Measurements from ENCODE around the gene ANO4. TPM values are rescaled to one million over a fixed set of nuclear protein-coding genes. Genes with fewer than 3 reads are reported as not detected.

Gene ANO4
- total RNA-seq, 1 experiment from 2014 or later = 5.7 TPM

DNA sequence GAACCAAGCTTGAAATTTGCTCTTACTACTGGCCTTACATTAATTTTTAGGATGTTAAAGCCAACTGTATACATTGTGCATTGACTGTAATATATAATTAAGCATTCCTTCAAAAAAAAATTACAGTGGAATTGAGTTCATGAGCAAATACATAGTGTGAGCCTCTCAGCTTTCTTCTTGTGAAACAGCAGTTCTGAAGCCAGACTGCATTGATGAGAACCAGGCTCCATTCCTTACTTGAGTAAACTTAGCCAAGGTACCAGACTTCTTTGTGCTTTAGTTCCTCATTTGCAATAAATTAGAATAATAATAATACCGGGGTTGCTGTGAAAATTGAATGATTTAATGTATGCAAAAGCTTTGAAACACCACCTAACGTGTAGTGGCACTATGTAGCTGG lies 169.5 kb downstream of the ANO4 start:
- Mint-ChIP-seq H3K4me1 (peaks cover 27 to 40% of the 10 kb centered on the region in 2 experiments), H3K36me3 (ENCODE audit: insufficient read depth in 1 of 3, low read depth in 3 of 3) (no peaks in the 10 kb centered on the region; a peak in 1 of 7 replicates), H3K27ac (no peak overlapping the region; a peak in 1 of 7 replicates), H3K27me3 (ENCODE audit: low read depth) (no peaks in the 10 kb centered on the region), H3K4me3 (no peak overlapping the region), H3K9me3 (no peaks in the 10 kb centered on the region)
- Histone ChIP-seq H3K27ac (ENCODE audit: insufficient read length, low read depth, low read length) (no peak overlapping the region), H4K8ac (replicated peaks; ENCODE audit: insufficient read length, low read depth, low read length) (no peak overlapping the region), H2BK12ac (ENCODE audit: insufficient read length, low read depth, low read length) (no peak overlapping the region), H3T11ph (ENCODE audit: low read length) (no peak overlapping the region), H2BK120ac (ENCODE audit: low read depth, low read length, poor library complexity, severe bottlenecking) (no peak overlapping the region), H2AK5ac (ENCODE audit: insufficient read length, low read length) (no peak overlapping the region), H2BK15ac (ENCODE audit: low read depth, low read length) (no peak overlapping the region), H3K4me1 (ENCODE audit: insufficient read depth, low read length) (peaks cover 4% of the 10 kb centered on the region; the same call in 1 of the 2 replicates), H4K91ac (ENCODE audit: insufficient read length, low read depth, low read length) (no peak overlapping the region), H4K5ac (ENCODE audit: insufficient read length, low read depth, low read length) (no peak overlapping the region), H2AFZ (ENCODE audit: low read length) (no peak overlapping the region), H3K79me1 (ENCODE audit: insufficient read depth, low read depth, low read length, poor library complexity, severe bottlenecking) (no peaks in the 10 kb centered on the region), H3K23me2 (ENCODE audit: insufficient read length, low read depth, low read length, poor library complexity, severe bottlenecking) (no peaks in the 10 kb centered on the region), H3K23ac (ENCODE audit: insufficient read length, low read depth, low read length) (no peak overlapping the region), H4K20me1 (ENCODE audit: control insufficient read depth, insufficient read depth, insufficient read length) (no peaks in the 10 kb centered on the region), H3K27me3 (ENCODE audit: insufficient read depth, low read length) (no peaks in the 10 kb centered on the region), H3K79me2 (ENCODE audit: insufficient read depth, low read length) (no peaks in the 10 kb centered on the region), H3K9me3 (ENCODE audit: control insufficient read depth, low read depth, low read length) (no peaks in the 10 kb centered on the region), H3K56ac (ENCODE audit: insufficient read length, low read depth, low read length) (no peak overlapping the region), H3K14ac (ENCODE audit: insufficient read depth, low read length) (no peak overlapping the region), H2BK5ac (ENCODE audit: insufficient read length, low read length) (no peak overlapping the region), H3K18ac (ENCODE audit: insufficient read length, low read depth, low read length) (no peak overlapping the region), H3K9ac (ENCODE audit: extremely low read depth, insufficient read length, low read length) (no peak overlapping the region), H3K4me2 (ENCODE audit: insufficient read depth, insufficient read length, low read length) (no peak overlapping the region), H2BK20ac (ENCODE audit: low read depth, low read length, poor library complexity, severe bottlenecking) (no peak overlapping the region), H3K4ac (ENCODE audit: low read depth, low read length) (no peak overlapping the region)
- no CpG with 5 or more reads among the region's 2 CpGs for WGBS (ENCODE audit: extremely low coverage, insufficient read length, low lambda C conversion rate)
- TF ChIP-seq, protein P1, sequence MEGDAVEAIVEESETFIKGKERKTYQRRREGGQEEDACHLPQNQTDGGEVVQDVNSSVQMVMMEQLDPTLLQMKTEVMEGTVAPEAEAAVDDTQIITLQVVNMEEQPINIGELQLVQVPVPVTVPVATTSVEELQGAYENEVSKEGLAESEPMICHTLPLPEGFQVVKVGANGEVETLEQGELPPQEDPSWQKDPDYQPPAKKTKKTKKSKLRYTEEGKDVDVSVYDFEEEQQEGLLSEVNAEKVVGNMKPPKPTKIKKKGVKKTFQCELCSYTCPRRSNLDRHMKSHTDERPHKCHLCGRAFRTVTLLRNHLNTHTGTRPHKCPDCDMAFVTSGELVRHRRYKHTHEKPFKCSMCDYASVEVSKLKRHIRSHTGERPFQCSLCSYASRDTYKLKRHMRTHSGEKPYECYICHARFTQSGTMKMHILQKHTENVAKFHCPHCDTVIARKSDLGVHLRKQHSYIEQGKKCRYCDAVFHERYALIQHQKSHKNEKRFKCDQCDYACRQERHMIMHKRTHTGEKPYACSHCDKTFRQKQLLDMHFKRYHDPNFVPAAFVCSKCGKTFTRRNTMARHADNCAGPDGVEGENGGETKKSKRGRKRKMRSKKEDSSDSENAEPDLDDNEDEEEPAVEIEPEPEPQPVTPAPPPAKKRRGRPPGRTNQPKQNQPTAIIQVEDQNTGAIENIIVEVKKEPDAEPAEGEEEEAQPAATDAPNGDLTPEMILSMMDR (conservative IDR thresholded peaks at IDR 0.05) = no peak
- DNase-seq = no peak
